DOHH2 (cell line): ENCODE data around the gene COG3.

Experiments
- CTCF ChIP-seq: fragments of 200-600 bp; sonication (generic); IDR thresholded peaks from one replicate; pipeline ENCODE4 v1.5.1; 2014; ENCODE audit warnings: antibody characterized with exemption, mild to moderate bottlenecking, low read depth, low read length; ENCODE audit not compliant: poor library complexity, severe bottlenecking
- EZH2phosphoT487 ChIP-seq: fragments of 200-600 bp; sonication (generic); IDR thresholded peaks from 2 replicates; pipeline ENCODE4 v1.6.1; 2017; ENCODE audit warnings: borderline replicate concordance, mild to moderate bottlenecking, antibody characterized with exemption, low read length, moderate library complexity, mixed read lengths

GRCh38 chr13:45519493-45519892, 54.8 kb downstream of the COG3 start:
- TF ChIP-seq CTCF = no peak
- no peak for TF ChIP-seq EZH2phosphoT487
